AG04450 (cell line): ENCODE data around the gene GPX1. TPM values are rescaled to one million over a fixed set of nuclear protein-coding genes. Genes with fewer than 3 reads are reported as not detected.
A peak's percentile ranks its signal among the peaks of the same experiment; 100 is the strongest.
"Not testable (repeated sequence)": the region's sequence is repeated elsewhere in the genome, so short reads cannot be mapped to it uniquely, and the experiment has no call there.

ENCODE experiments used
- CTCF ChIA-PET: fragments of 300-600, 350-600 bp; formaldehyde crosslinking; extraction: SDS; loops from one replicate; lab custom pipeline; 2022; ENCODE audit warnings: antibody characterized with exemption, inconsistent platforms; lab: Charles Lee
- POLR2A ChIA-PET: fragments of 350-600 bp; formaldehyde crosslinking; extraction: SDS; loops from one replicate; lab custom pipeline; 2021; ENCODE audit warnings: antibody characterized with exemption, inconsistent platforms; lab: Yijun Ruan, JAX
- DNase-seq: peaks from one replicate; pipeline ENCODE4 v3.0.0-alpha.2; 2011; ENCODE audit warnings: low read depth, low spot score
- H3K27ac ChIP-seq: one replicate; pipeline ENCODE4 v1.5.1; 2012; ENCODE audit warnings: low read depth, low read length, control low read depth
- H3K27me3 ChIP-seq: one replicate; pipeline ENCODE4 v1.6.0; 2012; ENCODE audit warnings: low read length; ENCODE audit not compliant: control insufficient read depth, insufficient read depth
- H3K4me3 ChIP-seq: 2 replicates; pipeline ENCODE4 v1.5.1; 2011; ENCODE audit warnings: mild to moderate bottlenecking, low read depth, low read length, control low read depth
- H3K9me3 ChIP-seq: 2 replicates; pipeline ENCODE4 v1.5.1; 2012; ENCODE audit warnings: low read length; ENCODE audit not compliant: control insufficient read depth, insufficient read depth
- CTCF ChIP-seq: IDR thresholded peaks from 2 replicates; pipeline ENCODE4 v1.5.1; 2011; ENCODE audit warnings: low read depth, low read length, control low read depth, inconsistent platforms
- polyA minus RNA-seq: library from RNA; depleted of rRNA, polyadenylated mRNA; stranded (reverse); fragments of >200 nt; gene quantifications from 2 replicates; pipeline ENCODE4 v1.2.3, GENCODE V29; 2011; rRNA and poly(A)+ RNA removed
- polyA plus RNA-seq: library from polyadenylated mRNA; depleted of rRNA; stranded (reverse); fragments of >200 nt; gene quantifications from 2 replicates; pipeline ENCODE4 v1.2.3, GENCODE V29; 2011; rRNA removed

GPX1 gene
- polyA plus RNA-seq (434 and 693 TPM in 2 replicates), polyA minus RNA-seq (84.5 and 106 TPM in 2 replicates)

- no peaks in the 10 kb centered on the region for H3K27me3 ChIP-seq
- H3K9me3 ChIP-seq, result no peaks in the 10 kb centered on the region; the same call in 1 of the 2 replicates
- ChIA-PET POLR2A (interaction anchor here (0.5 to 3.2 kb wide), 12 partner anchors 10 to 1245 kb away, joined by 3 to 21 read pairs (median 4); partner anchors contain the start of genes DAG1, RHOA, TCTA and USP4), CTCF (interaction anchor here (1.2 kb wide), 1 partner anchor 43 kb away, joined by 3 read pairs; no protein-coding TSS in a partner anchor)
- H3K4me3 ChIP-seq, result peak within 1 kb of the TSS; percentile 71
- no peak for TF ChIP-seq CTCF
- peak within 1 kb of the TSS; percentile 93 for H3K27ac ChIP-seq
- peak; percentile 90 for DNase-seq
Measured at GRCh38 chr3:49358217-49358883, at the start of gene GPX1. TSS of gene GPX1 (minus strand) at chr3:49358353. CDS start at chr3:49358278, 75 bp downstream.

GRCh38 chr3:49406571-49407565, 48.7 kb upstream of the GPX1 start:
- DNase-seq, result no peak
- POLR2A ChIA-PET, result no interaction called here
- no peaks in the 10 kb centered on the region for H3K9me3 ChIP-seq
- TF ChIP-seq CTCF, result no peak
- H3K4me3 ChIP-seq, result no peak overlapping the region
- CTCF ChIA-PET, result no interaction called here
- no peaks in the 10 kb centered on the region for H3K27me3 ChIP-seq
- H3K27ac ChIP-seq, result no peak overlapping the region

- POLR2A ChIA-PET, result interaction anchor here (0.6 to 1.2 kb wide), 2 partner anchors 11 to 52 kb away, joined by 5 to 6 read pairs; no protein-coding TSS in a partner anchor
- H3K4me3 ChIP-seq, CTCF ChIA-PET, H3K27me3 ChIP-seq, H3K9me3 ChIP-seq, H3K27ac ChIP-seq, DNase-seq: not testable (repeated sequence)
Measured at GRCh38 chr3:49405570-49405969, 47.4 kb upstream of the GPX1 start.

GRCh38 chr3:49403891-49404290, 45.7 kb upstream of the GPX1 start:
- DNase-seq, result no peak
- POLR2A ChIA-PET, result interaction anchor here (0.7 kb wide), 1 partner anchor 10 kb away, joined by 8 read pairs; no protein-coding TSS in a partner anchor
- H3K27ac ChIP-seq, result peak overlapping the region; percentile 31
- no peak for TF ChIP-seq CTCF
- no peaks in the 10 kb centered on the region for H3K27me3 ChIP-seq
- CTCF ChIA-PET, result interaction anchor here (0.6 to 1.1 kb wide), 3 partner anchors 41 to 758 kb away, joined by 3 to 10 read pairs (median 5); no protein-coding TSS in a partner anchor
- H3K9me3 ChIP-seq, result no peaks in the 10 kb centered on the region
- no peak overlapping the region for H3K4me3 ChIP-seq

GRCh38 chr3:49401766-49402165, 43.6 kb upstream of the GPX1 start:
- Histone ChIP-seq H3K27me3 (no peaks in the 10 kb centered on the region), H3K4me3 (no peak overlapping the region), H3K27ac (no peak overlapping the region), H3K9me3 (no peaks in the 10 kb centered on the region)
- ChIA-PET POLR2A (no interaction called here), CTCF (interaction anchor here (1.2 kb wide), 1 partner anchor 43 kb away, joined by 3 read pairs; the partner anchor contains the start of gene GPX1)
- no peak for TF ChIP-seq CTCF
- no peak for DNase-seq
